Liver (tissue), 9 donors: ENCODE data around the gene ZBTB4. TPM values are rescaled to one million over a fixed set of nuclear protein-coding genes. Genes with fewer than 3 reads are reported as not detected.

Experiments
- DNase-seq: peaks from one replicate; pipeline ENCODE4 v3.0.0-alpha.2; 2017; ENCODE audit warnings: low spot score
- H3K27ac ChIP-seq, 2 donors: one replicate each; pipeline ENCODE4 v1.7.0; 2013; ENCODE audit warnings: inconsistent platforms in 2 of 2, low read length in 2 of 2, control low read depth in 1 of 2, low read depth in 1 of 2, mild to moderate bottlenecking in 1 of 2
- H3K27me3 ChIP-seq, 4 donors: one replicate each; pipeline versions ENCODE4 v1.6.1 to v1.7.0; 2013; ENCODE audit warnings: low read length in 3 of 4, inconsistent platforms in 1 of 4, mild to moderate bottlenecking in 1 of 4, moderate library complexity in 1 of 4; ENCODE audit not compliant: control insufficient read depth in 4 of 4, insufficient read depth in 4 of 4
- H3K36me3 ChIP-seq, 4 donors: one replicate each; pipeline versions ENCODE4 v1.6.1 to v1.7.0; 2013; ENCODE audit warnings: low read length in 3 of 4, mild to moderate bottlenecking in 3 of 4, low read depth in 1 of 4, moderate library complexity in 1 of 4; ENCODE audit not compliant: control insufficient read depth in 4 of 4, insufficient read depth in 3 of 4
- H3K4me1 ChIP-seq, 4 donors: one replicate each; pipeline versions ENCODE4 v1.6.1 to v1.7.0; 2013; ENCODE audit warnings: low read length in 3 of 4, mild to moderate bottlenecking in 3 of 4, moderate library complexity in 1 of 4; ENCODE audit not compliant: control insufficient read depth in 4 of 4, insufficient read depth in 4 of 4
- H3K4me3 ChIP-seq, 3 donors: one replicate each; pipeline versions ENCODE4 v1.6.1 to v1.7.0; 2013; ENCODE audit warnings: low read length in 3 of 3, control low read depth in 1 of 3, low read depth in 1 of 3, mild to moderate bottlenecking in 1 of 3
- H3K9ac ChIP-seq, 2 donors: one replicate each; pipeline ENCODE4 v1.7.0; 2013; ENCODE audit warnings: low read length in 2 of 2, mild to moderate bottlenecking in 2 of 2, moderate library complexity in 2 of 2, control low read depth in 1 of 2, low read depth in 1 of 2
- H3K9me3 ChIP-seq, 4 donors: one replicate each; pipeline versions ENCODE4 v1.6.1 to v1.7.0; 2013; ENCODE audit warnings: low read length in 3 of 4; ENCODE audit not compliant: control insufficient read depth in 4 of 4
- HNF4G ChIP-seq: IDR thresholded peaks from 2 replicates; pipeline ENCODE4 v1.6.1; 2016; ENCODE audit warnings: antibody characterized with exemption
- SP1 ChIP-seq: IDR thresholded peaks from 2 replicates; pipeline ENCODE4 v1.6.1; 2018; ENCODE audit warnings: antibody characterized with exemption, mild to moderate bottlenecking
- WGBS: extraction: QIAGEN DNeasy Blood & Tissue Kit; methylation state at CpG from one replicate; pipeline ENCODE4 v1.1.7; 2013; 5-methylcytosine and 5-hydroxymethylcytosine counted together
- polyA plus RNA-seq, 2 donors: library from polyadenylated mRNA; stranded (reverse) in 1 of 2; unstranded in 1 of 2; fragments of 200-250 nt in 1 of 2; fragments of >200 nt in 1 of 2; fragmentation: Nextera tagmentation in 1 of 2; extraction: Ambion mirVana in 1 of 2; gene quantifications; one replicate each; pipeline versions ENCODE4 v1.2.1 to v1.2.3, GENCODE V29; 2013 to 2015
- total RNA-seq, 2 donors: library from RNA; depleted of rRNA; stranded (reverse); fragments of >200 nt; gene quantifications; one replicate each; pipeline ENCODE4 v1.2.3, GENCODE V29; 2014
- TF ChIP-seq, protein P1 (sequence below): IDR thresholded peaks from 2 replicates; pipeline ENCODE4 v1.6.1; 2016; ENCODE audit warnings: antibody characterized with exemption
- TF ChIP-seq, protein P2 (sequence below): fragments of 150-350 bp; IDR thresholded peaks from 2 replicates; pipeline ENCODE4 v1.5.1; 2017; ENCODE audit warnings: improper control_type of control experiment, low read depth, low read length; ENCODE audit not compliant: missing input control
- donor health status: healthy.
- donor health status: healthy.
- donor health status: healthy.
- donor health status: healthy.
- donor health status: healthy.

The ZBTB4 gene
- total and polyA plus RNA-seq, 4 donors, result 1.5 to 6.0 (median 5.1) TPM

DNA sequence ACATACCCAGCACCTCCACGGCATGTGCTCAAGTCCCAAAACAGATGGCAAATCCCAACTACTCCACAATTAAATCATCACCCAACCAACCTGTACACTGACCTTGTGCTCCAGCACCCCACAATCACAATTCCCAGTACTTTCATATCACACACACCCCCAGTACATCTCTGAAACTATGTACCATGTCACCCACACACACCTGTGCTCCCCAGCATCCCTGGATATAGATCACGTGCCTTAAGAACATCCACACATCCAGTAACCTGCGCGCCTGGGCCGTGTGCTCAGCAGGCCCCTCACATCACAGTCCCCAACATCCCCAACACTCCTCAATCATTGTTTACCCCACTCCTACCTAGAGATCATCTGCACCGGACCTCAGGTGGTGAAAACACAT lies 69.7 kb downstream of the ZBTB4 start:
- 96% methylated on average over 6 of the region's 6 CpGs for WGBS
- DNase-seq, result no peak
- no peaks in the 10 kb centered on the region for H3K27me3 ChIP-seq

More for the DNA sequence above, 69.7 kb downstream of the ZBTB4 start:
- Histone ChIP-seq H3K9ac (no peak overlapping the region), H3K4me1 (peaks cover 0 to 4% (median 0%) of the 10 kb centered on the region in 4 donors), H3K36me3 (no peaks in the 10 kb centered on the region), H3K27ac (no peak overlapping the region), H3K4me3 (no peak overlapping the region), H3K9me3 (no peaks in the 10 kb centered on the region)
- no peak for TF ChIP-seq SP1
- TF ChIP-seq, protein P1, sequence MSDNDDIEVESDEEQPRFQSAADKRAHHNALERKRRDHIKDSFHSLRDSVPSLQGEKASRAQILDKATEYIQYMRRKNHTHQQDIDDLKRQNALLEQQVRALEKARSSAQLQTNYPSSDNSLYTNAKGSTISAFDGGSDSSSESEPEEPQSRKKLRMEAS, result no peak
- TF ChIP-seq HNF4G, result no peak
- TF ChIP-seq, protein P2, sequence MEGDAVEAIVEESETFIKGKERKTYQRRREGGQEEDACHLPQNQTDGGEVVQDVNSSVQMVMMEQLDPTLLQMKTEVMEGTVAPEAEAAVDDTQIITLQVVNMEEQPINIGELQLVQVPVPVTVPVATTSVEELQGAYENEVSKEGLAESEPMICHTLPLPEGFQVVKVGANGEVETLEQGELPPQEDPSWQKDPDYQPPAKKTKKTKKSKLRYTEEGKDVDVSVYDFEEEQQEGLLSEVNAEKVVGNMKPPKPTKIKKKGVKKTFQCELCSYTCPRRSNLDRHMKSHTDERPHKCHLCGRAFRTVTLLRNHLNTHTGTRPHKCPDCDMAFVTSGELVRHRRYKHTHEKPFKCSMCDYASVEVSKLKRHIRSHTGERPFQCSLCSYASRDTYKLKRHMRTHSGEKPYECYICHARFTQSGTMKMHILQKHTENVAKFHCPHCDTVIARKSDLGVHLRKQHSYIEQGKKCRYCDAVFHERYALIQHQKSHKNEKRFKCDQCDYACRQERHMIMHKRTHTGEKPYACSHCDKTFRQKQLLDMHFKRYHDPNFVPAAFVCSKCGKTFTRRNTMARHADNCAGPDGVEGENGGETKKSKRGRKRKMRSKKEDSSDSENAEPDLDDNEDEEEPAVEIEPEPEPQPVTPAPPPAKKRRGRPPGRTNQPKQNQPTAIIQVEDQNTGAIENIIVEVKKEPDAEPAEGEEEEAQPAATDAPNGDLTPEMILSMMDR, result no peak

Other genes starting within 250 kb of the ZBTB4 start
Only the 30 nearest of the 40 such genes appear.
- 10 to 100 TPM in 1 of 2 donors, 1 to 10 TPM in 1; 1.2 to 10.6 TPM for gene SLC2A4, start 197.9 kb downstream of the ZBTB4 start, total RNA-seq
- gene SLC2A4, start 197.9 kb downstream of the ZBTB4 start, polyA plus RNA-seq, result 1 to 10 TPM in 1 of 2 donors, under 1 TPM in 1; 0.42 to 1.9 TPM
- gene YBX2, start 185.0 kb downstream of the ZBTB4 start, total RNA-seq, result under 1 TPM; 0.61 to 0.75 TPM
- under 1 TPM; 0.33 to 0.53 TPM for gene YBX2, start 185.0 kb downstream of the ZBTB4 start, polyA plus RNA-seq
- gene EIF5A, start 172.0 kb downstream of the ZBTB4 start, total RNA-seq, result 100 to 1,000 TPM; 179 to 206 TPM
- 100 to 1,000 TPM; 399 to 506 TPM for gene EIF5A, start 172.0 kb downstream of the ZBTB4 start, polyA plus RNA-seq
- 10 to 100 TPM; 20.8 TPM for gene GPS2, start 164.3 kb downstream of the ZBTB4 start, total RNA-seq
- 10 to 100 TPM; 24.7 to 43.1 TPM for gene GPS2, start 164.3 kb downstream of the ZBTB4 start, polyA plus RNA-seq
- gene NEURL4, start 150.3 kb downstream of the ZBTB4 start, total RNA-seq, result 10 to 100 TPM in 1 of 2 donors, 1 to 10 TPM in 1; 8.1 to 14.2 TPM
- gene NEURL4, start 150.3 kb downstream of the ZBTB4 start, polyA plus RNA-seq, result 1 to 10 TPM in 1 of 2 donors, under 1 TPM in 1; 0.76 to 6.6 TPM
- 1 to 10 TPM; 4.9 to 7.4 TPM for gene ACAP1, start 143.1 kb downstream of the ZBTB4 start, total RNA-seq
- 1 to 10 TPM; 1.1 to 4.5 TPM for gene ACAP1, start 143.1 kb downstream of the ZBTB4 start, polyA plus RNA-seq
- gene KCTD11, start 127.5 kb downstream of the ZBTB4 start, total RNA-seq, result 1 to 10 TPM in 1 of 2 donors, under 1 TPM in 1; 0.89 to 2.0 TPM
- gene KCTD11, start 127.5 kb downstream of the ZBTB4 start, polyA plus RNA-seq, result 1 to 10 TPM in 1 of 2 donors, under 1 TPM in 1; 0.39 to 3.5 TPM
- not detected for gene TMEM95, start 124.5 kb downstream of the ZBTB4 start, total RNA-seq
- not detected for gene TMEM95, start 124.5 kb downstream of the ZBTB4 start, polyA plus RNA-seq
- gene TNK1, start 98.5 kb downstream of the ZBTB4 start, total RNA-seq, result 1 to 10 TPM in 1 of 2 donors, under 1 TPM in 1; 0.05 to 3.2 TPM
- gene TNK1, start 98.5 kb downstream of the ZBTB4 start, polyA plus RNA-seq, result 1 to 10 TPM; 1.9 to 3.5 TPM
- 1 to 10 TPM; 2.8 to 4.2 TPM for gene PLSCR3, start 85.1 kb downstream of the ZBTB4 start, total RNA-seq
- 10 to 100 TPM in 1 of 2 donors, 1 to 10 TPM in 1; 4.0 to 10.9 TPM for gene PLSCR3, start 85.1 kb downstream of the ZBTB4 start, polyA plus RNA-seq
- gene TMEM256, start 75.5 kb downstream of the ZBTB4 start, total RNA-seq, result 100 to 1,000 TPM in 1 of 2 donors, 10 to 100 TPM in 1; 30.0 to 130 TPM
- gene TMEM256, start 75.5 kb downstream of the ZBTB4 start, polyA plus RNA-seq, result 10 to 100 TPM; 95.6 to 99.8 TPM
- gene NLGN2, start 71.8 kb downstream of the ZBTB4 start, total RNA-seq, result 1 to 10 TPM in 1 of 2 donors, under 1 TPM in 1; 0.47 to 1.3 TPM
- 1 to 10 TPM in 1 of 2 donors, under 1 TPM in 1; 0.24 to 2.4 TPM for gene NLGN2, start 71.8 kb downstream of the ZBTB4 start, polyA plus RNA-seq
- gene SPEM1, start 59.3 kb downstream of the ZBTB4 start, total RNA-seq, result not detected
- not detected for gene SPEM1, start 59.3 kb downstream of the ZBTB4 start, polyA plus RNA-seq
- gene SPEM2, start 54.0 kb downstream of the ZBTB4 start, total RNA-seq, result not detected
- gene SPEM2, start 54.0 kb downstream of the ZBTB4 start, polyA plus RNA-seq, result not detected
- gene SPEM3, start 50.8 kb downstream of the ZBTB4 start, total RNA-seq, result not detected
- gene SPEM3, start 50.8 kb downstream of the ZBTB4 start, polyA plus RNA-seq, result not detected
- gene TMEM102, start 44.2 kb downstream of the ZBTB4 start, total RNA-seq, result 1 to 10 TPM; 1.6 to 2.9 TPM
- gene TMEM102, start 44.2 kb downstream of the ZBTB4 start, polyA plus RNA-seq, result 1 to 10 TPM; 1.6 to 3.3 TPM
- under 1 TPM; 0.19 to 0.25 TPM for gene FGF11, start 40.1 kb downstream of the ZBTB4 start, total RNA-seq
- gene FGF11, start 40.1 kb downstream of the ZBTB4 start, polyA plus RNA-seq, result under 1 TPM; 0.17 to 0.21 TPM
- gene CHRNB1, start 34.6 kb downstream of the ZBTB4 start, total RNA-seq, result 1 to 10 TPM; 4.2 to 7.4 TPM
- 10 to 100 TPM in 1 of 2 donors, 1 to 10 TPM in 1; 7.0 to 11.5 TPM for gene CHRNB1, start 34.6 kb downstream of the ZBTB4 start, polyA plus RNA-seq
- gene SLC35G6, start 1.8 kb upstream of the ZBTB4 start, total RNA-seq, result not detected
- not detected for gene SLC35G6, start 1.8 kb upstream of the ZBTB4 start, polyA plus RNA-seq
- gene POLR2A, start 4.7 kb upstream of the ZBTB4 start, total RNA-seq, result 10 to 100 TPM; 53.5 to 54.4 TPM
- 10 to 100 TPM; 13.3 to 16.2 TPM for gene POLR2A, start 4.7 kb upstream of the ZBTB4 start, polyA plus RNA-seq
- gene TNFSF12, start 69.4 kb upstream of the ZBTB4 start, total RNA-seq, result 1 to 10 TPM; 4.2 to 5.7 TPM
- 10 to 100 TPM in 1 of 2 donors, 1 to 10 TPM in 1; 5.2 to 13.1 TPM for gene TNFSF12, start 69.4 kb upstream of the ZBTB4 start, polyA plus RNA-seq
- 1 to 10 TPM; 1.4 to 4.6 TPM for gene TNFSF13, start 79.1 kb upstream of the ZBTB4 start, total RNA-seq
- 1 to 10 TPM; 4.4 to 9.3 TPM for gene TNFSF13, start 79.1 kb upstream of the ZBTB4 start, polyA plus RNA-seq
- gene SENP3, start 82.3 kb upstream of the ZBTB4 start, total RNA-seq, result 10 to 100 TPM; 21.3 to 29.2 TPM
- gene SENP3, start 82.3 kb upstream of the ZBTB4 start, polyA plus RNA-seq, result 10 to 100 TPM in 1 of 2 donors, 1 to 10 TPM in 1; 4.9 to 18.2 TPM
- 10 to 100 TPM; 15.8 to 50.4 TPM for gene CD68, start 100.0 kb upstream of the ZBTB4 start, total RNA-seq
- 10 to 100 TPM; 14.2 to 88.6 TPM for gene CD68, start 100.0 kb upstream of the ZBTB4 start, polyA plus RNA-seq
- gene MPDU1, start 104.2 kb upstream of the ZBTB4 start, total RNA-seq, result 100 to 1,000 TPM in 1 of 2 donors, 10 to 100 TPM in 1; 71.6 to 111 TPM
- 100 to 1,000 TPM in 1 of 2 donors, 10 to 100 TPM in 1; 55.3 to 136 TPM for gene MPDU1, start 104.2 kb upstream of the ZBTB4 start, polyA plus RNA-seq
- under 1 TPM in 1 of 2 donors, not detected in 1; 0.17 TPM for gene SOX15, start 110.5 kb upstream of the ZBTB4 start, total RNA-seq
- gene SOX15, start 110.5 kb upstream of the ZBTB4 start, polyA plus RNA-seq, result under 1 TPM; 0.06 to 0.33 TPM
- 10 to 100 TPM; 12.4 to 18.3 TPM for gene FXR2, start 135.3 kb upstream of the ZBTB4 start, total RNA-seq
- 10 to 100 TPM in 1 of 2 donors, 1 to 10 TPM in 1; 6.8 to 17.2 TPM for gene FXR2, start 135.3 kb upstream of the ZBTB4 start, polyA plus RNA-seq
- 10 to 100 TPM; 25.9 to 53.8 TPM for gene SAT2, start 148.2 kb upstream of the ZBTB4 start, total RNA-seq
- 100 to 1,000 TPM; 158 to 181 TPM for gene SAT2, start 148.2 kb upstream of the ZBTB4 start, polyA plus RNA-seq
- 10 to 100 TPM in 1 of 2 donors, 1 to 10 TPM in 1; 3.5 to 15.3 TPM for gene SHBG, start 150.5 kb upstream of the ZBTB4 start, total RNA-seq
- gene SHBG, start 150.5 kb upstream of the ZBTB4 start, polyA plus RNA-seq, result 10 to 100 TPM; 29.0 to 61.6 TPM
- 1 to 10 TPM in 1 of 2 donors, under 1 TPM in 1; 0.33 to 8.3 TPM for gene ATP1B2, start 171.3 kb upstream of the ZBTB4 start, total RNA-seq
- 1 to 10 TPM in 1 of 2 donors, under 1 TPM in 1; 0.53 to 3.4 TPM for gene ATP1B2, start 171.3 kb upstream of the ZBTB4 start, polyA plus RNA-seq